HepG2 (cell line): ENCODE measurements around the gene SIAH2. TPM values are rescaled to one million over a fixed set of nuclear protein-coding genes. Genes with fewer than 3 reads are reported as not detected.
A peak's percentile ranks its signal among the peaks of the same experiment; 100 is the strongest.

Experiments
- CREB1 ChIP-seq, 2 experiments: fragments of 450-650 bp in 1 of 2; IDR thresholded peaks; 2 replicates each; pipeline ENCODE4 v1.6.1; 2016 to 2017; ENCODE audit warnings: control low read depth in 1 of 2, mild to moderate bottlenecking in 1 of 2, missing compliant biosample characterization in 1 of 2, missing genetic modification characterization in 1 of 2
- DMAP1 ChIP-seq: IDR thresholded peaks from 2 replicates; pipeline ENCODE4 v1.6.1; 2016
- HMGA1 ChIP-seq: sonication (generic); formaldehyde crosslinking; conservative IDR thresholded peaks from 2 replicates; pipeline ENCODE4 v1.4.0; 2020; ENCODE audit warnings: missing genetic modification reagents
- KDM2A ChIP-seq: sonication (generic); formaldehyde crosslinking; IDR thresholded peaks from 2 replicates; pipeline ENCODE4 v1.4.0; 2020; ENCODE audit warnings: low read depth, missing genetic modification reagents, borderline replicate concordance
- KLF15 ChIP-seq: sonication (generic); formaldehyde crosslinking; IDR thresholded peaks from 2 replicates; pipeline ENCODE4 v1.8.1; 2023; ENCODE audit warnings: borderline replicate concordance, mild to moderate bottlenecking, inconsistent platforms, missing genetic modification reagents, mixed read lengths
- MAX ChIP-seq: IDR thresholded peaks from 2 replicates; pipeline ENCODE4 v1.6.1; 2012; ENCODE audit warnings: inconsistent platforms
- NFATC3 ChIP-seq: sonication (generic); formaldehyde crosslinking; IDR thresholded peaks from 2 replicates; pipeline ENCODE4 v1.5.1; 2020; ENCODE audit warnings: mild to moderate bottlenecking, missing genetic modification reagents
- NFIB ChIP-seq: sonication (generic); formaldehyde crosslinking; IDR thresholded peaks from 2 replicates; pipeline ENCODE4 v1.9.0; 2021; ENCODE audit warnings: missing genetic modification reagents, mild to moderate bottlenecking, borderline replicate concordance
- NR2F1 ChIP-seq, 2 experiments: fragments of 450-650 bp in 1 of 2; formaldehyde crosslinking in 1 of 2; IDR thresholded peaks; 2 replicates each; pipeline versions ENCODE4 v1.5.0 to v1.6.1; 2016 to 2020; ENCODE audit warnings: mild to moderate bottlenecking in 1 of 2, missing compliant biosample characterization in 1 of 2, missing genetic modification reagents in 1 of 2, moderate library complexity in 1 of 2
- PAF1 ChIP-seq: IDR thresholded peaks from 2 replicates; pipeline ENCODE4 v1.6.1; 2016; ENCODE audit warnings: missing genetic modification reagents, missing compliant biosample characterization
- PHF20 ChIP-seq: sonication (generic); formaldehyde crosslinking; IDR thresholded peaks from 2 replicates; pipeline ENCODE4 v1.5.0; 2020; ENCODE audit warnings: mild to moderate bottlenecking, missing genetic modification reagents
- PPARG ChIP-seq: conservative IDR thresholded peaks from 2 replicates; pipeline ENCODE4 v1.6.1; 2016; ENCODE audit warnings: missing biosample characterization, missing genetic modification reagents
- RXRB ChIP-seq: IDR thresholded peaks from 2 replicates; pipeline ENCODE4 v1.6.1; 2016; ENCODE audit warnings: borderline replicate concordance, missing genetic modification reagents, missing compliant biosample characterization
- SMYD3 ChIP-seq: sonication (generic); formaldehyde crosslinking; IDR thresholded peaks from 2 replicates; pipeline ENCODE4 v1.8.1; 2023; ENCODE audit warnings: mild to moderate bottlenecking, missing genetic modification reagents
- SRSF9 ChIP-seq: fragments of 200-400 bp; formaldehyde crosslinking; IDR thresholded peaks from 2 replicates; pipeline ENCODE4 v1.6.1; 2018; ENCODE audit warnings: borderline replicate concordance, mild to moderate bottlenecking, low read depth, low read length; ENCODE audit not compliant: insufficient read depth, poor library complexity, severe bottlenecking
- UBTF ChIP-seq: sonication (generic); formaldehyde crosslinking; IDR thresholded peaks from 2 replicates; pipeline ENCODE4 v1.4.0; 2020; ENCODE audit warnings: mild to moderate bottlenecking, missing genetic modification reagents
- XRCC5 ChIP-seq: fragments of 200-400 bp; formaldehyde crosslinking; optimal IDR thresholded peaks from 2 replicates; pipeline ENCODE3; 2017; ENCODE audit warnings: mild to moderate bottlenecking, low read length
- ZGPAT ChIP-seq: IDR thresholded peaks from 2 replicates; pipeline ENCODE4 v1.6.1; 2016; ENCODE audit warnings: mild to moderate bottlenecking
- ZNF232 ChIP-seq: sonication (generic); formaldehyde crosslinking; IDR thresholded peaks from 2 replicates; pipeline ENCODE4 v1.4.0; 2020; ENCODE audit warnings: missing genetic modification reagents, borderline replicate concordance
- ZNF326 ChIP-seq: sonication (generic); formaldehyde crosslinking; IDR thresholded peaks from 2 replicates; pipeline ENCODE4 v1.4.0; 2020; ENCODE audit warnings: missing genetic modification reagents, borderline replicate concordance
- ZNF543 ChIP-seq: sonication (generic); formaldehyde crosslinking; IDR thresholded peaks from 2 replicates; pipeline ENCODE4 v1.4.0; 2020; ENCODE audit warnings: mild to moderate bottlenecking, missing genetic modification reagents
- ZNF597 ChIP-seq: sonication (generic); formaldehyde crosslinking; IDR thresholded peaks from 2 replicates; pipeline ENCODE4 v1.5.0; 2020; ENCODE audit warnings: missing genetic modification reagents
- ZNF691 ChIP-seq: sonication (generic); formaldehyde crosslinking; IDR thresholded peaks from 2 replicates; pipeline ENCODE4 v1.4.0; 2020; ENCODE audit warnings: missing genetic modification reagents, low read depth, mild to moderate bottlenecking, borderline replicate concordance
- polyA plus RNA-seq, 8 experiments: library from polyadenylated mRNA; depleted of rRNA in 3 of 8; stranded (reverse) in 7 of 8; unstranded in 1 of 8; fragments of >200 nt; fragmentation: Illumina TruSeq in 4 of 8; extraction: Trizol in 4 of 8; gene quantifications; 2 replicates each; pipeline versions ENCODE4 v1.2.1 to v1.2.3, GENCODE V29; 2011 to 2016; ENCODE audit warnings: low read depth in 4 of 8, missing spikeins in 1 of 8, mixed read lengths in 1 of 8; ENCODE audit not compliant: insufficient read depth in 1 of 8
- total RNA-seq, 5 experiments: library from RNA; depleted of rRNA; stranded (reverse); fragments of >200 nt; fragmentation: Illumina TruSeq; extraction: Trizol; gene quantifications; 2 replicates each; pipeline ENCODE4 v1.2.3, GENCODE V29; 2016; ENCODE audit warnings: low read depth in 1 of 5

The SIAH2 gene
- total and polyA plus RNA-seq, 2 of the 13 experiments (the other 11 are each of a cell fraction or from before 2014, with no cell fraction given): 71.8 to 117 TPM

- no peak for TF ChIP-seq KLF15 (CRISPR knock-in tag)
- TF ChIP-seq CREB1 (IDR thresholded peaks at IDR 0.05): no peak
- TF ChIP-seq CREB1 (CRISPR knock-in tag; IDR thresholded peaks at IDR 0.05): no peak
- no peak for TF ChIP-seq PHF20 (CRISPR knock-in tag)
- TF ChIP-seq ZNF597 (CRISPR knock-in tag): no peak
- no peak for TF ChIP-seq SRSF9
- TF ChIP-seq RXRB (CRISPR knock-in tag): peak; percentile 68; the same call in 1 of the 2 replicates
- no peak for TF ChIP-seq SMYD3 (CRISPR knock-in tag)
- no peak for TF ChIP-seq HMGA1 (CRISPR knock-in tag)
- TF ChIP-seq ZGPAT (CRISPR knock-in tag): 0 out of 2 replicates have a peak, but pooled peaks have one; percentile 29
- peak; percentile 60; the same call in 1 of the 2 replicates for TF ChIP-seq ZNF543
- no peak for TF ChIP-seq ZNF232
- TF ChIP-seq PAF1 (CRISPR knock-in tag): no peak
- TF ChIP-seq KDM2A (CRISPR knock-in tag): no peak
- TF ChIP-seq MAX: peak; percentile 72
- no peak; the same call in 1 of the 2 replicates for TF ChIP-seq DMAP1 (CRISPR knock-in tag)
- TF ChIP-seq PPARG: peak; percentile 55; the same call in 1 of the 2 replicates
- no peak for TF ChIP-seq NFATC3 (CRISPR knock-in tag)
- TF ChIP-seq ZNF326: no peak
- TF ChIP-seq XRCC5: no peak
- TF ChIP-seq ZNF691: 0 out of 2 replicates have a peak, but pooled peaks have one; percentile 26
- TF ChIP-seq NFIB (CRISPR knock-in tag): no peak
- TF ChIP-seq UBTF (CRISPR knock-in tag): 0 out of 2 replicates have a peak, but pooled peaks have one; percentile 22
- peak in 1 of 2 experiments; percentile 76; a peak in 2 of 4 replicates for TF ChIP-seq NR2F1 (CRISPR knock-in tag; IDR thresholded peaks at IDR 0.05)
Observed at GRCh38 chr3:150737874-150738679, 24.9 kb downstream of the SIAH2 start (continued).
